ENCODE results near the gene MT1X. TPM values are rescaled to one million over a fixed set of nuclear protein-coding genes. Genes with fewer than 3 reads are reported as not detected.

Gene MT1X
- total RNA-seq, 2 experiments from 2014 or later: 17.1 to 21.2 TPM

DNA sequence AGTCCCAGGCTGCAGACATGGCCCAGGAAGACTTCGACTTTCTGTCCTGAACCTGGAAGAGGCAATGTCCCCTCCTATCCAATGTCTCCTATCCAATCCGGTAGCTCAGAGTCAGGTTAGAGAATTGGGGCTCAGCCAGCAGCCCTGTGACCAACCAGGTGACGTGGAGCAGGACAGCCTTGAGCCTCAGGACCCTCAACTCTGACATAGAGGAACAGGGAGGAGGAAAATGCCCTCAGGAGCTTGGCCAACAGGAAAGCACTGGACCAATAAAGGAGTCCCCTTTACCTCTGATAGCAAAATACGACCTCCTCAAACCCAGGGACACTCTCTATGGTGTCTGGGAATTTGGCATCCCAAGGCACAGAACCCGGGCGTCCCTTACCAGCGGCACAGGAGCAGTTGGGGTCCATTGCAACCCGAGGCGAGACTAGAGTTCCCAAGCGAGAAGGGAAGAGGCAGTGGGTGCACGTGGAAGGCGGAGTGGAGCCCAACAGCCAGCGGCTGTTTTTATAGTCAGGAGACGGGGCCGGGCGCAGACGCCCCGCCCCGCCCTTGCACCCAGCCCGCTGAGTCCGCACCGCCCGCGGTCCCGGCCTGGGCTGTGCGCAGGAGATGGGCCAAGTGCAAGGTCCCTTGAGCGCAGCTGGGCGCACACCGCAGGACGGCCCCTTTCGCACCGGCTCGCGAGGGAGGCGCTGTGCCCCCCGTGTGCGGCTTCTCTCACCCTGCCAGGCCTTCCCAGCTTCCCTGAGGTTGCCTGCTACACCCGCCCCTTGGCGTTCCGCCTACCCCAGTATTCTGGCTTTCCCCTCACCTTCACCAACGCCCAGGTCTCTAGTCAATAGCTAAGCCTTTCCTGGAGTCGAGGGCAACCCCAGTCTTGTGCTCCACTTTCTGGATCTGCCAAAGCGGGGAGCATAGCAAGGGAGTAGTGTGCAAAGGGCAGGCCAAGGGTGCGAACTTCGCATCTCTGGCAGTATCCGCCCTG is 14.4 kb upstream of the MT1X start, which contains the start of gene MT1G:
Gene MT1G (minus strand): TSS at position 485 of the 991 bp plus-strand sequence. CDS start 72 bp downstream, at position 413.
- no peak for TF ChIP-seq EZH2phosphoT487 (IDR thresholded peaks at IDR 0.05; ENCODE audit: borderline replicate concordance, low read depth, low read length)
- TF ChIP-seq CTCF (conservative IDR thresholded peaks at IDR 0.05; ENCODE audit: low read length): no peak
- no peak for DNase-seq (ENCODE audit: low spot score)
- H3K4me2 ChIP-seq (ENCODE audit: low read length): no peak within 1 kb of the TSS
- H3K79me2 ChIP-seq (ENCODE audit: insufficient read depth, low read depth, low read length): no peaks in the 10 kb centered on the region
- ChIA-PET POLR2A (no interaction called here), CTCF (ENCODE audit: unreplicated experiment) (no interaction called here)
- no peak within 1 kb of the TSS for H3K4me3 ChIP-seq (ENCODE audit: low read depth, low read length, poor library complexity, severe bottlenecking)
- H3K4me1 ChIP-seq (ENCODE audit: insufficient read depth, low read length, poor library complexity, severe bottlenecking): no peaks in the 10 kb centered on the region
- H4K20me1 ChIP-seq (ENCODE audit: insufficient read depth, low read length): no peaks in the 10 kb centered on the region
- no peak within 1 kb of the TSS for H2AFZ ChIP-seq (ENCODE audit: low read length)
- intact Hi-C loops (cut with micrococcal nuclease; ENCODE audit: unreplicated experiment): no loop called here
- H3K9me2 ChIP-seq (ENCODE audit: insufficient read depth, low read length): no peaks in the 10 kb centered on the region
- no peaks in the 10 kb centered on the region for H3K36me3 ChIP-seq (ENCODE audit: insufficient read depth, low read length)
- H3K9me3 ChIP-seq (ENCODE audit: low read length): no peaks in the 10 kb centered on the region
- no peak within 1 kb of the TSS for H3K27ac ChIP-seq (ENCODE audit: low read depth, low read length, poor library complexity, severe bottlenecking)
- no TSS peak for BruUV-seq (replicated peaks)

- ChIA-PET CTCF (ENCODE audit: unreplicated experiment) (no interaction called here), POLR2A (no interaction called here)
- intact Hi-C loops (cut with micrococcal nuclease; ENCODE audit: unreplicated experiment): no loop called here
- Histone ChIP-seq H3K4me2 (ENCODE audit: low read length) (no peak within 1 kb of the TSS), H3K4me3 (ENCODE audit: low read depth, low read length, poor library complexity, severe bottlenecking) (no peak within 1 kb of the TSS), H3K9me3 (ENCODE audit: low read length) (no peaks in the 10 kb centered on the region), H3K9me2 (ENCODE audit: insufficient read depth, low read length) (no peaks in the 10 kb centered on the region), H3K79me2 (ENCODE audit: insufficient read depth, low read depth, low read length) (no peaks in the 10 kb centered on the region), H4K20me1 (ENCODE audit: insufficient read depth, low read length) (no peaks in the 10 kb centered on the region), H3K27ac (ENCODE audit: low read depth, low read length, poor library complexity, severe bottlenecking) (no peak within 1 kb of the TSS), H3K4me1 (ENCODE audit: insufficient read depth, low read length, poor library complexity, severe bottlenecking) (no peaks in the 10 kb centered on the region), H2AFZ (ENCODE audit: low read length) (no peak within 1 kb of the TSS), H3K36me3 (ENCODE audit: insufficient read depth, low read length) (no peaks in the 10 kb centered on the region)
- no peak for TF ChIP-seq EZH2phosphoT487 (IDR thresholded peaks at IDR 0.05; ENCODE audit: borderline replicate concordance, low read depth, low read length)
- no peak for TF ChIP-seq CTCF (conservative IDR thresholded peaks at IDR 0.05; ENCODE audit: low read length)
- DNase-seq (ENCODE audit: low spot score): no peak
- BruUV-seq (replicated peaks): no TSS peak
Observed at GRCh38 chr16:56669005-56669839, 13.0 kb upstream of the MT1X start, which contains the start of gene MT1H. Gene MT1H, plus strand, starts transcription at chr16:56669814. Its CDS starts 71 bp downstream, at chr16:56669885.

Data from OCI-LY7 (cell line).